ENCODE data around the gene RELT. TPM values are rescaled to one million over a fixed set of nuclear protein-coding genes. Genes with fewer than 3 reads are reported as not detected.
A peak's percentile ranks its signal among the peaks of the same experiment; 100 is the strongest.

RELT gene
- total RNA-seq, 1 experiment from 2014 or later: 11.7 TPM

GRCh38 chr11:73386016-73386415 lies 9.8 kb downstream of the RELT start:
- no peaks in the 10 kb centered on the region for H3K9me3 Mint-ChIP-seq (ENCODE audit: unreplicated experiment)
- H3K4me3 Mint-ChIP-seq (ENCODE audit: unreplicated experiment): no peak overlapping the region
- no peaks in the 10 kb centered on the region for H3K27me3 Mint-ChIP-seq (ENCODE audit: insufficient read depth, unreplicated experiment)
- no peak overlapping the region for H3K27ac Mint-ChIP-seq (ENCODE audit: unreplicated experiment)
- no peaks in the 10 kb centered on the region for H3K4me1 Mint-ChIP-seq (ENCODE audit: low read depth, unreplicated experiment)
- no TSS peak for BruUV-seq (replicated peaks)
- ChIA-PET CTCF (interaction anchor here (0.5 to 1.7 kb wide), 2 partner anchors 35 to 51 kb away, joined by 3 read pairs; no protein-coding TSS in a partner anchor), POLR2A (no interaction called here)
- Histone ChIP-seq H3K27me3 (replicated peaks; ENCODE audit: control insufficient read depth, insufficient read depth, low read length) (no peaks in the 10 kb centered on the region), H3K9me3 (no peaks in the 10 kb centered on the region), H3K4me3 (ENCODE audit: low read depth, low read length) (no peak overlapping the region), H3K36me3 (ENCODE audit: control insufficient read depth, insufficient read depth, low read length) (no peaks in the 10 kb centered on the region), H3K4me1 (peaks cover 4% of the 10 kb centered on the region)
- no peak for TF ChIP-seq CTCF (IDR thresholded peaks at IDR 0.05; ENCODE audit: insufficient read depth in 1 of 2, low read depth in 1 of 2, low read length in 1 of 2, severe bottlenecking in 1 of 2, unreplicated experiment in 1 of 2)
- intact Hi-C loops (cut with micrococcal nuclease; ENCODE audit: unreplicated experiment): no loop called here
- peak in 1 of 2 experiments; percentile 32 for DNase-seq
- peaks cover 6% of the 10 kb centered on the region for H3K36me3 Mint-ChIP-seq (ENCODE audit: insufficient read depth, unreplicated experiment)

GRCh38 chr11:73386546-73386945 lies 10.3 kb downstream of the RELT start:
- H3K27me3 ChIP-seq (replicated peaks; ENCODE audit: control insufficient read depth, insufficient read depth, low read length): no peaks in the 10 kb centered on the region

GRCh38 chr11:73387594-73388264 lies 11.5 kb downstream of the RELT start:
- H3K27ac Mint-ChIP-seq (ENCODE audit: unreplicated experiment): peak overlapping the region; percentile 22
- no peak for DNase-seq
- no peak for TF ChIP-seq CTCF (IDR thresholded peaks at IDR 0.05; ENCODE audit: insufficient read depth in 1 of 2, low read depth in 1 of 2, low read length in 1 of 2, severe bottlenecking in 1 of 2, unreplicated experiment in 1 of 2)
- H3K9me3 Mint-ChIP-seq (ENCODE audit: unreplicated experiment): no peaks in the 10 kb centered on the region
- no peaks in the 10 kb centered on the region for H3K9me3 ChIP-seq
- H3K27me3 ChIP-seq (replicated peaks; ENCODE audit: control insufficient read depth, insufficient read depth, low read length): no peaks in the 10 kb centered on the region
- H3K4me3 ChIP-seq (ENCODE audit: low read depth, low read length): no peak overlapping the region
- peaks cover 6% of the 10 kb centered on the region for H3K36me3 Mint-ChIP-seq (ENCODE audit: insufficient read depth, unreplicated experiment)
- POLR2A ChIA-PET: no interaction called here
- peaks cover 4% of the 10 kb centered on the region for H3K4me1 ChIP-seq
- CTCF ChIA-PET: no interaction called here
- no peaks in the 10 kb centered on the region for H3K27me3 Mint-ChIP-seq (ENCODE audit: insufficient read depth, unreplicated experiment)
- no peaks in the 10 kb centered on the region for H3K36me3 ChIP-seq (ENCODE audit: control insufficient read depth, insufficient read depth, low read length)
- H3K4me3 Mint-ChIP-seq (ENCODE audit: unreplicated experiment): no peak overlapping the region
- H3K4me1 Mint-ChIP-seq (ENCODE audit: low read depth, unreplicated experiment): no peaks in the 10 kb centered on the region
- intact Hi-C loops (cut with micrococcal nuclease; ENCODE audit: unreplicated experiment): no loop called here
- BruUV-seq (replicated peaks): no TSS peak

More at GRCh38 chr11:73386546-73386945, 10.3 kb downstream of the RELT start:
- H3K4me3 Mint-ChIP-seq (ENCODE audit: unreplicated experiment): no peak overlapping the region
- Histone ChIP-seq H3K36me3 (ENCODE audit: control insufficient read depth, insufficient read depth, low read length) (no peaks in the 10 kb centered on the region), H3K4me1 (peaks cover 4% of the 10 kb centered on the region), H3K4me3 (ENCODE audit: low read depth, low read length) (no peak overlapping the region), H3K9me3 (no peaks in the 10 kb centered on the region)
- TF ChIP-seq CTCF (IDR thresholded peaks at IDR 0.05; ENCODE audit: insufficient read depth in 1 of 2, low read depth in 1 of 2, low read length in 1 of 2, severe bottlenecking in 1 of 2, unreplicated experiment in 1 of 2): no peak
- CTCF ChIA-PET: no interaction called here
- no peak for DNase-seq
- no TSS peak for BruUV-seq (replicated peaks)
- no peaks in the 10 kb centered on the region for H3K9me3 Mint-ChIP-seq (ENCODE audit: unreplicated experiment)
- intact Hi-C loops (cut with micrococcal nuclease; ENCODE audit: unreplicated experiment): no loop called here
- no peak overlapping the region for H3K27ac Mint-ChIP-seq (ENCODE audit: unreplicated experiment)
- H3K36me3 Mint-ChIP-seq (ENCODE audit: insufficient read depth, unreplicated experiment): peaks cover 6% of the 10 kb centered on the region
- POLR2A ChIA-PET: no interaction called here
- H3K27me3 Mint-ChIP-seq (ENCODE audit: insufficient read depth, unreplicated experiment): no peaks in the 10 kb centered on the region
- H3K4me1 Mint-ChIP-seq (ENCODE audit: low read depth, unreplicated experiment): no peaks in the 10 kb centered on the region
